Neural cell (in vitro differentiated cells): Measurements from ENCODE around the gene MYRIP. TPM values are rescaled to one million over a fixed set of nuclear protein-coding genes. Genes with fewer than 3 reads are reported as not detected.

Experiments used
- H2AFZ ChIP-seq: fragments of 200-600, 300-800 bp; sonication (generic), shearing (Covaris generic); 2 replicates; pipeline ENCODE4 v1.6.0; 2014; ENCODE audit warnings: low read depth, mild to moderate bottlenecking, antibody characterized with exemption, low read length, moderate library complexity
- H3F3A ChIP-seq: fragments of 200-600 bp; shearing (Covaris generic); 2 replicates; pipeline ENCODE4 v1.6.1; 2016; ENCODE audit warnings: mild to moderate bottlenecking, moderate library complexity, mixed read lengths, antibody characterized with exemption, low read length; ENCODE audit not compliant: insufficient read depth, poor library complexity, severe bottlenecking
- H3K27ac ChIP-seq: fragments of 200-600, 300-800 bp; sonication (generic), shearing (Covaris generic); 2 replicates; pipeline ENCODE4 v1.5.1; 2014; ENCODE audit warnings: mild to moderate bottlenecking, low read length, moderate library complexity
- H3K27me3 ChIP-seq: fragments of 300-800, 200-600 bp; sonication (generic), shearing (Covaris generic); 2 replicates; pipeline ENCODE4 v1.6.0; 2014; ENCODE audit warnings: mild to moderate bottlenecking, low read depth, low read length, moderate library complexity; ENCODE audit not compliant: insufficient read depth
- H3K36me3 ChIP-seq: fragments of 300-800, 200-600 bp; sonication (generic), shearing (Covaris generic); 2 replicates; pipeline ENCODE4 v1.5.1; 2014; ENCODE audit warnings: mild to moderate bottlenecking, antibody characterized with exemption, low read length, moderate library complexity; ENCODE audit not compliant: insufficient read depth
- H3K4me2 ChIP-seq: fragments of 300-800, 200-600 bp; sonication (generic), shearing (Covaris generic); 2 replicates; pipeline ENCODE4 v1.6.0; 2014; ENCODE audit warnings: mild to moderate bottlenecking, low read length
- H3K4me3 ChIP-seq: fragments of 300-800, 200-600 bp; sonication (generic), shearing (Covaris generic); 2 replicates; pipeline ENCODE4 v1.5.1; 2014; ENCODE audit warnings: mild to moderate bottlenecking, low read length, moderate library complexity
- H3K79me2 ChIP-seq: fragments of 200-600 bp; shearing (Covaris generic); replicated peaks from 2 replicates; pipeline ENCODE4 v1.6.0; 2014; ENCODE audit warnings: mild to moderate bottlenecking, low read length, moderate library complexity; ENCODE audit not compliant: insufficient read depth
- H3K9ac ChIP-seq: fragments of 300-800, 200-600 bp; sonication (generic), shearing (Covaris generic); 2 replicates; pipeline ENCODE4 v1.6.1; 2016; ENCODE audit warnings: mild to moderate bottlenecking, low read length, mixed read lengths
- H3K9me2 ChIP-seq: fragments of 200-600 bp; shearing (Covaris generic); 2 replicates; pipeline ENCODE4 v1.6.1; 2016; ENCODE audit warnings: mild to moderate bottlenecking, low read length, mixed read lengths; ENCODE audit not compliant: insufficient read depth
- H3K9me3 ChIP-seq: fragments of 200-600, 300-800 bp; sonication (generic), shearing (Covaris generic); 2 replicates; pipeline ENCODE4 v1.6.1; 2016; ENCODE audit warnings: mild to moderate bottlenecking, mixed run types, low read length, moderate library complexity, mixed read lengths
- H4K20me1 ChIP-seq: fragments of 200-600 bp; shearing (Covaris generic); 2 replicates; pipeline ENCODE4 v1.6.1; 2016; ENCODE audit warnings: mild to moderate bottlenecking, mixed run types; ENCODE audit not compliant: insufficient read depth
- CTCF ChIP-seq: fragments of 450-650 bp; IDR thresholded peaks from 2 replicates; pipeline ENCODE4 v1.5.1; 2014; ENCODE audit warnings: antibody characterized with exemption, mild to moderate bottlenecking, moderate library complexity; ENCODE audit not compliant: poor library complexity, severe bottlenecking
- EP300 ChIP-seq: fragments of 450-650 bp; conservative IDR thresholded peaks from 2 replicates; pipeline ENCODE4 v1.6.1; 2014; ENCODE audit warnings: antibody characterized with exemption, mild to moderate bottlenecking, moderate library complexity; ENCODE audit not compliant: poor library complexity, severe bottlenecking
- EZH2 ChIP-seq: fragments of 200-600, 300-800 bp; shearing (Covaris generic), sonication (generic); IDR thresholded peaks from 2 replicates; pipeline ENCODE4 v1.6.1; 2014; ENCODE audit warnings: antibody characterized with exemption, low read length, borderline replicate concordance, mild to moderate bottlenecking; ENCODE audit not compliant: insufficient read depth, poor library complexity, severe bottlenecking
- MXI1 ChIP-seq: fragments of 450-650 bp; conservative IDR thresholded peaks from 2 replicates; pipeline ENCODE4 v1.6.1; 2014; ENCODE audit warnings: antibody characterized with exemption, mild to moderate bottlenecking; ENCODE audit not compliant: poor library complexity, severe bottlenecking
- POLR2AphosphoS5 ChIP-seq: IDR thresholded peaks from 2 replicates; pipeline ENCODE4 v1.6.1; 2012
- RAD21 ChIP-seq: fragments of 450-650 bp; conservative IDR thresholded peaks from 2 replicates; pipeline ENCODE4 v1.6.1; 2014; ENCODE audit warnings: antibody characterized with exemption, mild to moderate bottlenecking, moderate library complexity
- REST ChIP-seq: IDR thresholded peaks from 2 replicates; pipeline ENCODE4 v1.6.1; 2012; ENCODE audit warnings: borderline replicate concordance
- SMC3 ChIP-seq: fragments of 450-650 bp; conservative IDR thresholded peaks from 2 replicates; pipeline ENCODE4 v1.6.1; 2014; ENCODE audit warnings: antibody characterized with exemption, mild to moderate bottlenecking, moderate library complexity; ENCODE audit not compliant: poor library complexity
- TAF1 ChIP-seq: IDR thresholded peaks from 2 replicates; pipeline ENCODE4 v1.6.1; 2012; ENCODE audit warnings: low read depth
- polyA plus RNA-seq: library from polyadenylated mRNA; depleted of rRNA; stranded (reverse); fragments of >200 nt; gene quantifications from 2 replicates; pipeline ENCODE4 v1.2.3, GENCODE V29; 2014

Gene MYRIP
- polyA plus RNA-seq, 1 donor from 2014 or later = 0.76 TPM

GRCh38 chr3:40097131-40098117 lies 288.0 kb downstream of the MYRIP start:
- Histone ChIP-seq H3K36me3 (no peaks in the 10 kb centered on the region), H3K9me2 (no peaks in the 10 kb centered on the region), H3K27ac (no peak overlapping the region), H4K20me1 (no peaks in the 10 kb centered on the region), H2AFZ (no peak overlapping the region), H3K9ac (no peak overlapping the region), H3K79me2 (no peaks in the 10 kb centered on the region), H3F3A (no peaks in the 10 kb centered on the region), H3K4me2 (no peak overlapping the region), H3K9me3 (no peaks in the 10 kb centered on the region), H3K4me3 (no peak overlapping the region), H3K27me3 (no peaks in the 10 kb centered on the region)
- no peak for TF ChIP-seq EP300
- TF ChIP-seq POLR2AphosphoS5 = no peak
- TF ChIP-seq REST = no peak
- TF ChIP-seq RAD21 = no peak
- no peak for TF ChIP-seq SMC3
- TF ChIP-seq EZH2 = no peak
- TF ChIP-seq TAF1 = no peak
- TF ChIP-seq MXI1 = no peak
- no peak for TF ChIP-seq CTCF

GRCh38 chr3:40098261-40098759 lies 288.9 kb downstream of the MYRIP start:
- Histone ChIP-seq H3F3A (no peaks in the 10 kb centered on the region), H3K9me2 (no peaks in the 10 kb centered on the region), H3K27ac (no peak overlapping the region), H3K27me3 (no peaks in the 10 kb centered on the region), H2AFZ (no peak overlapping the region), H3K36me3 (no peaks in the 10 kb centered on the region), H3K4me2 (no peak overlapping the region), H3K9ac (no peak overlapping the region), H3K4me3 (no peak overlapping the region), H3K9me3 (no peaks in the 10 kb centered on the region), H3K79me2 (no peaks in the 10 kb centered on the region), H4K20me1 (no peaks in the 10 kb centered on the region)
- TF ChIP-seq EZH2 = no peak
